Right lobe of liver (tissue), 6 donors: Measurements from ENCODE around the gene GALNT17. TPM values are rescaled to one million over a fixed set of nuclear protein-coding genes. Genes with fewer than 3 reads are reported as not detected.

Experiments used
- ATAC-seq, 4 donors: fragments of 200-7000 bp; cut with Tn5 transposase; one replicate each; pipeline ENCODE4 v1.9.1; 2020; ENCODE audit warnings: mild to moderate bottlenecking in 4 of 4, moderate library complexity in 4 of 4
- DNase-seq, 3 donors: peaks; one replicate each; pipeline ENCODE4 v3.0.0-alpha.2; 2020
- H3K27ac ChIP-seq, 3 donors: fragments of 200-600 bp; one replicate each; pipeline ENCODE4 v1.8.0; 2022
- H3K27me3 ChIP-seq, 2 donors: fragments of 200-600 bp; one replicate each; pipeline ENCODE4 v1.8.0; 2022
- H3K36me3 ChIP-seq, 4 donors: fragments of 200-600 bp; sonication (generic) in 1 of 4; one replicate each; pipeline versions ENCODE4 v1.5.1 to v1.8.0; 2017 to 2022; ENCODE audit warnings: control low read depth in 1 of 4
- H3K4me1 ChIP-seq, 4 donors: fragments of 200-600 bp; sonication (generic) in 1 of 4; one replicate each; pipeline versions ENCODE4 v1.5.1 to v1.8.0; 2017 to 2022; ENCODE audit warnings: control low read depth in 1 of 4
- H3K4me3 ChIP-seq, 3 donors: fragments of 200-600 bp; one replicate each; pipeline ENCODE4 v1.8.0; 2022
- H3K9me3 ChIP-seq, 4 donors: fragments of 200-600 bp; sonication (generic) in 1 of 4; one replicate each; pipeline versions ENCODE4 v1.5.1 to v1.8.0; 2017 to 2022; ENCODE audit warnings: control low read depth in 1 of 4
- CTCF ChIP-seq, 4 donors: fragments of 200-600 bp in 3 of 4; fragments of 450-650 bp in 1 of 4; IDR thresholded peaks; one replicate each; pipeline versions ENCODE4 v1.5.1 to v1.8.0; 2016 to 2022; ENCODE audit warnings: antibody characterized with exemption in 4 of 4, mild to moderate bottlenecking in 2 of 4
- POLR2A ChIP-seq: fragments of 450-650 bp; IDR thresholded peaks from one replicate; pipeline ENCODE4 v1.6.1; 2017; ENCODE audit warnings: antibody characterized with exemption, mild to moderate bottlenecking
- WGBS: methylation state at CpG from one replicate; pipeline ENCODE4 v1.1.6; 2018; ENCODE audit warnings: low coverage, low lambda C conversion rate; ENCODE audit not compliant: insufficient coverage; ENCODE audit errors: missing lambda C conversion rate; 5-methylcytosine and 5-hydroxymethylcytosine counted together
- intact Hi-C, 2 donors: fragments of 100-400 bp; cut with DNase I; formaldehyde crosslinking; loops; one replicate each; pipeline versions ENCODE4 v1.11.2 to v1.14.1; 2022
- total RNA-seq, 6 experiments: library from RNA; depleted of rRNA in 2 of 6; stranded (reverse); fragments of >200 nt in 2 of 6; fragmentation: NEBNext Ultra II Directional in 3 of 6; extraction: Animal tissue kit (Norgen Biotek cat#: 25700) in 3 of 6; gene quantifications; one replicate each; pipeline versions ENCODE4 v1.1.0 to v1.2.4, GENCODE V29; 2016 to 2023
- donor health status: DM: no; HTN: yes; CAD: no.
- donor health status: DM: no; HTN: no; CAD: no.
- donor health status: DM: no; HTN: no; CAD: no.
- donor health status: DM: no; HTN: yes; CAD: no.
- donor health status: DM: no; HTN: yes; CAD: no.

GALNT17 gene
- total RNA-seq, 6 experiments from 2014 or later: 0.06 to 0.31 (median 0.10) TPM

- no peaks in the 10 kb centered on the region for H3K27me3 ChIP-seq
- H3K4me3 ChIP-seq: no peak overlapping the region
- H3K9me3 ChIP-seq: no peaks in the 10 kb centered on the region
- ATAC-seq: no peak
- H3K4me1 ChIP-seq: no peaks in the 10 kb centered on the region
- no peak for DNase-seq
- no peak overlapping the region for H3K27ac ChIP-seq
- TF ChIP-seq CTCF (IDR thresholded peaks at IDR 0.05): no peak
- TF ChIP-seq POLR2A: no peak
- intact Hi-C loops: no loop called here
- no peaks in the 10 kb centered on the region for H3K36me3 ChIP-seq
Measured at GRCh38 chr7:71594736-71595135, 462.8 kb downstream of the GALNT17 start.

GRCh38 chr7:71595176-71595575 lies 463.2 kb downstream of the GALNT17 start:
- intact Hi-C loops: no loop called here
- Histone ChIP-seq H3K27ac (no peak overlapping the region), H3K36me3 (no peaks in the 10 kb centered on the region), H3K27me3 (no peaks in the 10 kb centered on the region), H3K4me3 (no peak overlapping the region), H3K9me3 (no peaks in the 10 kb centered on the region), H3K4me1 (no peaks in the 10 kb centered on the region)
- TF ChIP-seq CTCF (IDR thresholded peaks at IDR 0.05) (no peak), POLR2A (no peak)
- DNase-seq (no peak), ATAC-seq (no peak)
- WGBS: 63% methylated on average over 3 of the region's 3 CpGs

- TF ChIP-seq POLR2A (no peak), CTCF (IDR thresholded peaks at IDR 0.05) (no peak)
- WGBS: 75% methylated on average over 6 of the region's 6 CpGs
- Histone ChIP-seq H3K4me3 (no peak overlapping the region), H3K27ac (no peak overlapping the region), H3K4me1 (no peaks in the 10 kb centered on the region), H3K27me3 (no peaks in the 10 kb centered on the region), H3K9me3 (no peaks in the 10 kb centered on the region), H3K36me3 (no peaks in the 10 kb centered on the region)
- ATAC-seq (no peak), DNase-seq (no peak)
- intact Hi-C loops: no loop called here
Measured at GRCh38 chr7:71598553-71598952, 466.6 kb downstream of the GALNT17 start.

- DNase-seq (no peak), ATAC-seq (no peak)
Measured at GRCh38 chr7:71601851-71602250, 469.9 kb downstream of the GALNT17 start.

More at GRCh38 chr7:71601851-71602250, 469.9 kb downstream of the GALNT17 start:
- H3K36me3 ChIP-seq: no peaks in the 10 kb centered on the region
- H3K4me1 ChIP-seq: no peaks in the 10 kb centered on the region
- 28% methylated on average over 6 of the region's 6 CpGs for WGBS
- intact Hi-C loops: no loop called here
- no peak for TF ChIP-seq POLR2A
- no peak for TF ChIP-seq CTCF (IDR thresholded peaks at IDR 0.05)
- no peak overlapping the region for H3K27ac ChIP-seq
- H3K27me3 ChIP-seq: no peaks in the 10 kb centered on the region
- no peaks in the 10 kb centered on the region for H3K9me3 ChIP-seq
- no peak overlapping the region for H3K4me3 ChIP-seq
